ENCODE results near the gene KLHDC3.

Gene KLHDC3

GRCh38 chr6:43054206-43054943, 40.3 kb downstream of the KLHDC3 start:
- H3K4me3 ChIP-seq (ENCODE audit: low read depth, low read length): peak overlapping the region; percentile 54
- TF ChIP-seq CTCF (IDR thresholded peaks at IDR 0.05; ENCODE audit: borderline replicate concordance, insufficient read depth, low read depth, low read length): no peak

GRCh38 chr6:43055966-43056365, 41.9 kb downstream of the KLHDC3 start:
- no peak for TF ChIP-seq CTCF (IDR thresholded peaks at IDR 0.05; ENCODE audit: borderline replicate concordance, insufficient read depth, low read depth, low read length)
- H3K4me3 ChIP-seq (ENCODE audit: low read depth, low read length): no peak overlapping the region

- no peak for TF ChIP-seq CTCF (IDR thresholded peaks at IDR 0.05; ENCODE audit: borderline replicate concordance, insufficient read depth, low read depth, low read length)
- peak overlapping the region; percentile 73 for H3K4me3 ChIP-seq (ENCODE audit: low read depth, low read length)
Observed at GRCh38 chr6:43058531-43058930, 44.5 kb downstream of the KLHDC3 start.

GRCh38 chr6:43059168-43060033, 45.4 kb downstream of the KLHDC3 start, which contains the start of the genes KLC4 and MRPL2:
Gene KLC4, plus strand, starts transcription at chr6:43059631. Its CDS starts 1,705 bp downstream, at chr6:43061336.
Gene MRPL2, minus strand, starts transcription at chr6:43059434. Its CDS starts 53 bp downstream, at chr6:43059381.
- no peak for TF ChIP-seq CTCF (IDR thresholded peaks at IDR 0.05; ENCODE audit: borderline replicate concordance, insufficient read depth, low read depth, low read length)
- peak within 1 kb of the TSS; percentile 73 for H3K4me3 ChIP-seq (ENCODE audit: low read depth, low read length)

DNA sequence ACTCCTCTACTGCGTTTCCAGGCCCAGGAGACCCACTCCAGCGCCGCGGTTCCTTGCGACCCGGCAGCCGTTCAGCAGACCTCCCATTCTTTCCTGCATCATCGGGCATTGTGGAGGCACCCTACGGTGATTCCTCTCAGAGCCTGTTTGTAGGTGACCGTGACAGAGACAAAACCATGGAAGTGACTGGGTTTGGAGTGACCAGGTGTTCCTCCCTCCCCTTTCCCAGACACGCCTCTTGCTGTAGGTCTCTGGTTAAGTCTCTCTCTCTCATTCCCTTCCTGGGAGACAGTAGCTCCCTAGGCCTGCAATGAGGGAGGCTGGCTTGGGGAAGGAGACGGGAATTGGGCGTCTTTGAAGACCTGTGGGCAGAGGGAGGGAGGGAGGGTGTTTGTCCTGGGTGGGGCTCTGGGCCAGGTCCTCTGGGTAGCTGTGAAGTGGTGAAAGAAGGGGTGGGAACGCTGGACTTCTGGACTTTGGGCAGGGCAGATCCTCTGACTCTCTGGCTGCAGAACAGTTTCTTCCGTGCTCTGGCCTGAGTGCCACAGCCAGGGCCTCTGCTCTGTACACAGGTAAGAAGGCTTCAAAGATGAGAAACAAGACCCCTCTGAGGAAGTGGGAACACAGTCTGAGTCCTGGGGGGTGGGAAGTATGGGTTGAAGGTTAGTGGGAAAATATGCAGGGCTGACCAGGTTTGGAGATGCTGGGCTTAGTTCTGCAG, 46.1 kb downstream of the KLHDC3 start:
- TF ChIP-seq CTCF (IDR thresholded peaks at IDR 0.05; ENCODE audit: borderline replicate concordance, insufficient read depth, low read depth, low read length): no peak
- peak overlapping the region; percentile 70 for H3K4me3 ChIP-seq (ENCODE audit: low read depth, low read length)

DNA sequence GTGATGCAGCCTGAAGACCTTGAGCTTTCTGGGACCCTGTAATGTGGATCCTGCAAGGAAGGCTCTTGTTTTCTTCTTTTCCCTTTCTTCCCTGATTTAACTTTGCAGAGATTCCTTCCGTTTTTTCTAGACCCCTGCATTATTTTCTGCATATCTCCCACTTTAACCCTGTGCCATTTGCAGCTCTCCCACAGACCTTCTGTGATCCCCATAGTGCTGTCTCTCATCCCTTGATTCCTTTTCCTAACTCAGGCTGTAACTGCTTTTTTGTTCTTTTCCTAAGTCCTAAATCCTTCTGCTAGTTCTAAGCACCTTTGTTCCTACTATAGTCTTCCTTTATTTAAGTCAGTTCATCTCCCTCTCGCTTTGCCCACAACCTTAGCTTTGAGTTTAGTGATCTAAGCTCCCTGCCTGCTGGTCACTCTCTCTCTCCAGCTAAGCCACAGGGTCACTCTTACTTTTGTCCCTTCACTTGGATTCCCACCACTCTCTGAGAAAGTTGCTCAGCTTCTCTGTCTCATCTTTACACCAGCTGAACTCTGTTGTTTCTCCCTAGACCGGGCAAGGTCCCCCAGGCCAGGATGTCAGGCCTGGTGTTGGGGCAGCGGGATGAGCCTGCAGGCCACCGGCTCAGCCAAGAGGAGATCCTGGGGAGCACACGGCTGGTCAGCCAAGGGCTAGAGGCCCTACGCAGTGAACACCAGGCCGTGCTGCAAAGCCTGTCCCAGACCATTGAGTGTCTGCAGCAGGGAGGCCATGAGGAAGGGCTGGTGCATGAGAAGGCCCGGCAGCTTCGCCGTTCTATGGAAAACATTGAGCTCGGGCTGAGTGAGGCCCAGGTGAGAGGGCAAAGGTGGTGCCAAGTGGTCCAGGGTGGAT, 46.9 kb downstream of the KLHDC3 start:
- TF ChIP-seq CTCF (IDR thresholded peaks at IDR 0.05; ENCODE audit: borderline replicate concordance, insufficient read depth, low read depth, low read length): no peak
- H3K4me3 ChIP-seq (ENCODE audit: low read depth, low read length): no peak overlapping the region
